B cell (primary cell): Measurements from ENCODE around the gene PTPN20. TPM values are rescaled to one million over a fixed set of nuclear protein-coding genes. Genes with fewer than 3 reads are reported as not detected.
"Not testable (repeated sequence)": the region's sequence is repeated elsewhere in the genome, so short reads cannot be mapped to it uniquely, and the experiment has no call there.

Experiments
- ATAC-seq: fragments of 200-7000 bp; cut with Tn5 transposase; one replicate; pipeline ENCODE4 v1.10.0; 2021; ENCODE audit warnings: low read depth, mild to moderate bottlenecking, moderate number of reproducible peaks, moderate library complexity
- CTCF ChIA-PET: fragments of 350-600 bp; sonication (Branson Sonifier 250); formaldehyde crosslinking; loops from one replicate; lab custom pipeline; 2021; ENCODE audit warnings: antibody characterized with exemption, inconsistent platforms; lab: Charles Lee
- POLR2A ChIA-PET: fragments of 350-600 bp; sonication (Branson Sonifier 250); formaldehyde crosslinking; loops from one replicate; lab custom pipeline; 2021; ENCODE audit warnings: antibody characterized with exemption; lab: Charles Lee
- DNase-seq: peaks from one replicate; pipeline ENCODE4 v3.0.0; 2013
- H2AFZ ChIP-seq: 2 replicates; pipeline ENCODE4 v1.6.1; 2012; ENCODE audit warnings: mild to moderate bottlenecking, low read depth, low read length; ENCODE audit not compliant: insufficient read depth, poor library complexity, severe bottlenecking
- H3K27ac ChIP-seq, 2 donors: 1 replicate in 1 of 2; 2 replicates in 1 of 2; pipeline ENCODE4 v1.5.1; 2012 to 2013; ENCODE audit warnings: low read length in 2 of 2, mild to moderate bottlenecking in 2 of 2, moderate library complexity in 1 of 2
- H3K27me3 ChIP-seq, 4 experiments: fragments of 200-600 bp in 1 of 4; sonication (generic) in 1 of 4; replicated peaks in 1 of 4; 1 replicate in 2 of 4; 2 replicates in 2 of 4; pipeline versions ENCODE4 v1.6.1 to v1.7.0; 2013 to 2016; ENCODE audit warnings: low read length in 3 of 4, mild to moderate bottlenecking in 2 of 4, mixed read lengths in 1 of 4, moderate library complexity in 1 of 4; ENCODE audit not compliant: insufficient read depth in 4 of 4, control insufficient read depth in 3 of 4; ENCODE audit errors: control extremely low read depth in 1 of 4
- H3K36me3 ChIP-seq, 2 experiments: replicated peaks in 1 of 2; 1 replicate in 1 of 2; 2 replicates in 1 of 2; pipeline versions ENCODE4 v1.6.1 to v1.7.1; 2013; ENCODE audit warnings: low read length in 1 of 2; ENCODE audit not compliant: insufficient read depth in 2 of 2, control insufficient read depth in 1 of 2; ENCODE audit errors: control extremely low read depth in 1 of 2, extremely low read depth in 1 of 2
- H3K4me1 ChIP-seq, 2 donors: fragments of 200-600 bp in 1 of 2; sonication (generic) in 1 of 2; 1 replicate in 1 of 2; 2 replicates in 1 of 2; pipeline versions ENCODE4 v1.5.1 to v1.6.1; 2013 to 2017; ENCODE audit warnings: low read length in 2 of 2; ENCODE audit not compliant: control insufficient read depth in 2 of 2, insufficient read depth in 2 of 2
- H3K4me2 ChIP-seq: replicated peaks from 2 replicates; pipeline ENCODE3; 2012; ENCODE audit warnings: mild to moderate bottlenecking, low read depth, low read length; ENCODE audit not compliant: poor library complexity, severe bottlenecking
- H3K4me3 ChIP-seq, 5 experiments: fragments of 200-600 bp in 1 of 5; sonication (generic) in 1 of 5; 1 replicate in 3 of 5; 2 replicates in 2 of 5; pipeline versions ENCODE4 v1.5.1 to v1.7.0; 2011 to 2016; ENCODE audit warnings: low read length in 4 of 5, mild to moderate bottlenecking in 4 of 5, low read depth in 2 of 5, control low read depth in 1 of 5, moderate library complexity in 1 of 5; ENCODE audit not compliant: insufficient read depth in 1 of 5; ENCODE audit errors: control extremely low read depth in 1 of 5, extremely low read depth in 1 of 5
- H3K79me2 ChIP-seq: fragments of 200-600 bp; sonication (generic); one replicate; pipeline ENCODE4 v1.6.0; 2016; ENCODE audit warnings: low read length; ENCODE audit not compliant: control insufficient read depth, insufficient read depth
- H3K9ac ChIP-seq: fragments of 200-600 bp; sonication (generic); 2 replicates; pipeline ENCODE4 v1.6.1; 2017; ENCODE audit warnings: mild to moderate bottlenecking, low read length, moderate library complexity
- H3K9me3 ChIP-seq, 3 donors: one replicate each; pipeline versions ENCODE4 v1.6.1 to v1.7.1; 2013; ENCODE audit warnings: low read length in 2 of 3; ENCODE audit not compliant: control insufficient read depth in 2 of 3, insufficient read depth in 1 of 3; ENCODE audit errors: control extremely low read depth in 1 of 3
- H4K20me1 ChIP-seq: 2 replicates; pipeline ENCODE4 v1.6.0; 2012; ENCODE audit warnings: mild to moderate bottlenecking, low read length; ENCODE audit not compliant: insufficient read depth, control insufficient read depth, poor library complexity, severe bottlenecking
- H3K27ac Mint-ChIP-seq: one replicate; pipeline ENCODE4 v1.8.0; 2021; ENCODE audit warnings: mixed read lengths
- H3K27me3 Mint-ChIP-seq: one replicate; pipeline ENCODE4 v1.8.0; 2021; ENCODE audit warnings: mixed read lengths
- H3K4me1 Mint-ChIP-seq: one replicate; pipeline ENCODE4 v1.8.0; 2021; ENCODE audit warnings: mixed read lengths
- H3K4me3 Mint-ChIP-seq: one replicate; pipeline ENCODE4 v1.8.0; 2021; ENCODE audit warnings: mixed read lengths
- H3K9me3 Mint-ChIP-seq: one replicate; pipeline ENCODE4 v1.8.0; 2022; ENCODE audit warnings: mixed read lengths; ENCODE audit not compliant: insufficient read depth
- WGBS: methylation state at CpG from one replicate; pipeline ENCODE4 v1.1.5; 2013; ENCODE audit warnings: missing lambda C conversion rate; ENCODE audit not compliant: insufficient coverage; 5-methylcytosine and 5-hydroxymethylcytosine counted together
- intact Hi-C: fragments of 100-400 bp; cut with micrococcal nuclease; formaldehyde crosslinking; loops from one replicate; pipeline ENCODE4 v1.10.0; 2022
- polyA plus RNA-seq: library from polyadenylated mRNA; depleted of rRNA; stranded (reverse); fragments of >200 nt; gene quantifications from 2 replicates; pipeline ENCODE4 v1.2.3, GENCODE V29; 2012
- total RNA-seq, 2 donors: library from RNA; stranded (reverse); fragments of 120-200 nt in 1 of 2; gene quantifications; 1 replicate in 1 of 2; 2 replicates in 1 of 2; pipeline versions ENCODE4 v1.2.3 to v1.2.4, GENCODE V29; 2013 to 2022

The PTPN20 gene
- total and polyA plus RNA-seq, 2 donors (not counting 1 experiment from before 2014, with no cell fraction given): 0.24 to 4.2 TPM

GRCh38 chr10:46907185-46908117 lies 3.8 kb upstream of the PTPN20 start:
- H3K9ac ChIP-seq, H3K79me2 ChIP-seq, ATAC-seq, CTCF ChIA-PET, DNase-seq, H3K9me3 Mint-ChIP-seq, H3K36me3 ChIP-seq, H3K4me3 ChIP-seq, H3K27ac ChIP-seq, H2AFZ ChIP-seq, POLR2A ChIA-PET, H3K27me3 ChIP-seq, H3K4me2 ChIP-seq, H3K4me1 ChIP-seq, H3K4me3 Mint-ChIP-seq, H3K27ac Mint-ChIP-seq, H4K20me1 ChIP-seq, H3K27me3 Mint-ChIP-seq, H3K9me3 ChIP-seq, H3K4me1 Mint-ChIP-seq, intact Hi-C loops: not testable (repeated sequence)
- no CpG with 5 or more reads among the region's 10 CpGs for WGBS

- WGBS: no CpG with 5 or more reads among the region's 2 CpGs
- H3K9ac ChIP-seq, H3K4me1 ChIP-seq, intact Hi-C loops, H3K9me3 Mint-ChIP-seq, H3K27me3 Mint-ChIP-seq, CTCF ChIA-PET, H3K4me3 ChIP-seq, H3K4me3 Mint-ChIP-seq, H4K20me1 ChIP-seq, DNase-seq, H3K27ac Mint-ChIP-seq, H3K4me2 ChIP-seq, H3K79me2 ChIP-seq, H3K4me1 Mint-ChIP-seq, H3K36me3 ChIP-seq, H3K27me3 ChIP-seq, H2AFZ ChIP-seq, H3K9me3 ChIP-seq, ATAC-seq, POLR2A ChIA-PET, H3K27ac ChIP-seq: not testable (repeated sequence)
Measured at GRCh38 chr10:46922498-46922897, 11.3 kb downstream of the PTPN20 start.

DNA sequence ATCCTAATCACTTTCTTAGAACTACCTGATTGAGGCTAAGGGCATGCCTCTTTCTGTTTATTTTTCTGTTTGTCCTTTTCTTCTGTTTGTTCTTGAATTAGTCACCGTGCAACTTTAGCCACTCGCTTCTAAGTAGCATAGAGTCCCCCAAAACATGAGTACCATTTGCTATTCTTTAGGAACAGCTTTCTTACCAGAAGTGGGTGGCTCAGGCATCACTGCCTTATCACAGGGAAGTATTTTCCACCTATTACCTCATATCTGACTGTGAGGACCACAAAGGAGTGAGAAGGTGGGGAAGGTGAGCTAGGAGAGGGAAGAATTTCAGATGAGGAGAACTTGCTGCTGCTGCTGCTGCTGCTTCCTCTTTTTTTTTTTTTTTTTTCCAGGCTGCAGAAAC lies 13.9 kb downstream of the PTPN20 start:
- DNase-seq, H3K9me3 Mint-ChIP-seq, H3K27ac Mint-ChIP-seq, H3K9me3 ChIP-seq, H4K20me1 ChIP-seq, H3K4me2 ChIP-seq, H3K36me3 ChIP-seq, intact Hi-C loops, H3K27ac ChIP-seq, H3K4me3 ChIP-seq, H3K79me2 ChIP-seq, H3K4me3 Mint-ChIP-seq, POLR2A ChIA-PET, H3K27me3 ChIP-seq, H3K4me1 Mint-ChIP-seq, H3K27me3 Mint-ChIP-seq, H3K9ac ChIP-seq, CTCF ChIA-PET, H3K4me1 ChIP-seq, ATAC-seq, H2AFZ ChIP-seq: not testable (repeated sequence)
- no CpG with 5 or more reads among the region's 2 CpGs for WGBS

DNA sequence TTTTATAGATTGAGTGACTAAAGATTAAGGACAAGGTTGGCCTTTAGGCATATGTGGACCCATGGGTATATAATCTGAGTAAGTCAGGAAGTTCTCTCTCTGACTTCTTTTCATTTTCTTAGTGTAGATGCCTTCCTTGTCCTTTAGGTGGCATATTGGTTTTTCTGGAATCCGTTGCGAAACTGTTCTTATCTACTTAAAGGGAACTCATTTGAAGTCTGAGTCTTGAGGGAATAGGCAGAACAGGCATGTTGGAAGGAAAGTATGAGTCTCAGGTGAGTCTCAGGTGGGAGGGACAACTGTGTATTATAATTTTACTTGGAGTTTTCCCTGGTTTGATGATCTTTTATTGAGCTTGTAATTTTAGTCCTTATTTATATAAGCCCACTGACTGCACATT lies 14.6 kb downstream of the PTPN20 start:
- H3K4me1 Mint-ChIP-seq, intact Hi-C loops, H3K36me3 ChIP-seq, H3K9me3 Mint-ChIP-seq, H3K79me2 ChIP-seq, ATAC-seq, H2AFZ ChIP-seq, CTCF ChIA-PET, H3K9ac ChIP-seq, H3K4me1 ChIP-seq, H3K27me3 ChIP-seq, POLR2A ChIA-PET, H3K4me3 ChIP-seq, H3K27ac Mint-ChIP-seq, H4K20me1 ChIP-seq, H3K27me3 Mint-ChIP-seq, DNase-seq, H3K4me2 ChIP-seq, H3K9me3 ChIP-seq, H3K4me3 Mint-ChIP-seq, H3K27ac ChIP-seq: not testable (repeated sequence)
- WGBS: no CpG with 5 or more reads among the region's 2 CpGs
